GM23338 (cell line): ENCODE results near the gene ANAPC2. TPM values are rescaled to one million over a fixed set of nuclear protein-coding genes. Genes with fewer than 3 reads are reported as not detected.

Source experiments
- ATAC-seq: fragments of 200-7000 bp; cut with Tn5 transposase; 3 replicates; pipeline ENCODE4 v1.9.1; 2020
- DNase-seq: peaks from one replicate; pipeline ENCODE4 v3.0.0-alpha.2; 2015; ENCODE audit warnings: low spot score
- H2AFZ ChIP-seq: fragments of 200-600 bp; sonication (generic); 2 replicates; pipeline ENCODE4 v1.8.0; 2016; ENCODE audit warnings: antibody characterized with exemption, mild to moderate bottlenecking, moderate library complexity
- H3F3A ChIP-seq: fragments of 200-600 bp; sonication (generic); replicated peaks from 2 replicates; pipeline ENCODE4 v1.8.0; 2017; ENCODE audit warnings: antibody characterized with exemption, mixed run types, low read depth
- H3K27ac ChIP-seq: fragments of 200-600 bp; sonication (generic); 2 replicates; pipeline ENCODE4 v1.6.1; 2016; ENCODE audit warnings: low read depth
- H3K27me3 ChIP-seq: fragments of 200-600 bp; sonication (generic); 2 replicates; pipeline ENCODE4 v1.8.0; 2016; ENCODE audit warnings: mild to moderate bottlenecking, mixed run types, moderate library complexity; ENCODE audit not compliant: insufficient read depth
- H3K36me3 ChIP-seq: fragments of 200-600 bp; sonication (generic); 2 replicates; pipeline ENCODE4 v1.8.0; 2016; ENCODE audit warnings: mild to moderate bottlenecking; ENCODE audit not compliant: insufficient read depth
- H3K4me1 ChIP-seq: fragments of 200-600 bp; sonication (generic); 2 replicates; pipeline ENCODE4 v1.8.0; 2016; ENCODE audit warnings: mild to moderate bottlenecking, moderate library complexity; ENCODE audit not compliant: insufficient read depth
- H3K4me2 ChIP-seq: fragments of 200-600 bp; sonication (generic); 2 replicates; pipeline ENCODE4 v1.7.1; 2017; ENCODE audit warnings: mixed run types
- H3K4me3 ChIP-seq: fragments of 200-600 bp; sonication (generic); 2 replicates; pipeline ENCODE4 v1.6.1; 2016; ENCODE audit warnings: mixed run types
- H3K79me2 ChIP-seq: fragments of 200-600 bp; sonication (generic); replicated peaks from 2 replicates; pipeline ENCODE4 v1.8.0; 2017; ENCODE audit warnings: mild to moderate bottlenecking; ENCODE audit not compliant: insufficient read depth
- H3K9me2 ChIP-seq: fragments of 200-600 bp; sonication (generic); 2 replicates; pipeline ENCODE4 v1.8.0; 2017; ENCODE audit not compliant: insufficient read depth
- H4K20me1 ChIP-seq: fragments of 200-600 bp; sonication (generic); replicated peaks from 2 replicates; pipeline ENCODE4 v1.8.0; 2017; ENCODE audit warnings: mild to moderate bottlenecking; ENCODE audit not compliant: insufficient read depth
- H3K27ac Mint-ChIP-seq: 2 replicates; pipeline ENCODE4 v1.8.0; 2020; ENCODE audit warnings: inconsistent platforms, mild to moderate bottlenecking, moderate library complexity, mixed read lengths
- H3K27me3 Mint-ChIP-seq: 3 replicates; pipeline ENCODE4 v1.8.0; 2022; ENCODE audit warnings: low read depth, mild to moderate bottlenecking, moderate library complexity, mixed read lengths, inconsistent platforms; ENCODE audit not compliant: insufficient read depth, poor library complexity
- H3K36me3 Mint-ChIP-seq: 3 replicates; pipeline ENCODE4 v1.8.0; 2021; ENCODE audit warnings: low read depth, mild to moderate bottlenecking, inconsistent platforms, moderate library complexity, mixed read lengths
- H3K4me1 Mint-ChIP-seq: 3 replicates; pipeline ENCODE4 v1.8.0; 2020; ENCODE audit warnings: mild to moderate bottlenecking, inconsistent platforms, mixed read lengths
- H3K4me3 Mint-ChIP-seq: 3 replicates; pipeline ENCODE4 v1.8.0; 2021; ENCODE audit warnings: moderate library complexity, mild to moderate bottlenecking, inconsistent platforms, mixed read lengths
- H3K9me3 Mint-ChIP-seq: 3 replicates; pipeline ENCODE4 v1.8.0; 2020; ENCODE audit warnings: moderate library complexity, mild to moderate bottlenecking, inconsistent platforms, mixed read lengths
- CREB1 ChIP-seq: fragments of 250-450 bp; sonication (Bioruptor Pico); IDR thresholded peaks from 2 replicates; pipeline ENCODE4 v1.5.0; 2020; ENCODE audit warnings: low read depth, mild to moderate bottlenecking, moderate library complexity
- EZH2phosphoT487 ChIP-seq: fragments of 200-600 bp; sonication (generic); IDR thresholded peaks from one replicate; pipeline ENCODE4 v1.8.1; 2018; ENCODE audit warnings: antibody characterized with exemption; ENCODE audit not compliant: unreplicated experiment
- NANOG ChIP-seq: IDR thresholded peaks from 2 replicates; pipeline ENCODE4 v1.6.1; 2016; ENCODE audit warnings: antibody characterized with exemption, borderline replicate concordance
- STAT1 ChIP-seq: IDR thresholded peaks from one replicate; pipeline ENCODE4 v1.6.1; 2016; ENCODE audit warnings: antibody characterized with exemption; ENCODE audit not compliant: unreplicated experiment
- ZNF331 ChIP-seq: fragments of 250-450 bp; sonication (Bioruptor Pico); IDR thresholded peaks from 2 replicates; pipeline ENCODE4 v1.5.0; 2020; ENCODE audit warnings: low read depth, mild to moderate bottlenecking, moderate library complexity
- polyA plus RNA-seq: library from polyadenylated mRNA; unstranded; fragments of >200 nt; fragmentation: Nextera tagmentation; extraction: Ambion mirVana; gene quantifications from 2 replicates; pipeline ENCODE4 v1.2.1, GENCODE V29; 2016
- total RNA-seq: library from RNA; depleted of rRNA; stranded (reverse); fragments of >200 nt; shearing (Covaris generic); gene quantifications from 2 replicates; pipeline ENCODE4 v1.2.3, GENCODE V29; 2014
- TF ChIP-seq, protein P1 (sequence below), 2 experiments: fragments of 200-600 bp in 1 of 2; sonication (generic) in 1 of 2; conservative IDR thresholded peaks; 2 replicates each; pipeline versions ENCODE4 v1.5.1 to v1.6.1; 2016 to 2017; ENCODE audit warnings: antibody characterized with exemption in 2 of 2, low read depth in 2 of 2, mild to moderate bottlenecking in 2 of 2, moderate library complexity in 1 of 2
- TF ChIP-seq, protein P2 (sequence below): fragments of 250-450 bp; sonication (Bioruptor Pico); IDR thresholded peaks from 2 replicates; pipeline ENCODE4 v1.5.0; 2020; ENCODE audit warnings: mild to moderate bottlenecking, moderate library complexity
- TF ChIP-seq, protein P3 (sequence below): IDR thresholded peaks from 2 replicates; pipeline ENCODE4 v1.6.1; 2016; ENCODE audit warnings: antibody characterized with exemption

Gene ANAPC2
- total and polyA plus RNA-seq, 2 experiments from 2014 or later, result 16.4 to 42.9 TPM

DNA sequence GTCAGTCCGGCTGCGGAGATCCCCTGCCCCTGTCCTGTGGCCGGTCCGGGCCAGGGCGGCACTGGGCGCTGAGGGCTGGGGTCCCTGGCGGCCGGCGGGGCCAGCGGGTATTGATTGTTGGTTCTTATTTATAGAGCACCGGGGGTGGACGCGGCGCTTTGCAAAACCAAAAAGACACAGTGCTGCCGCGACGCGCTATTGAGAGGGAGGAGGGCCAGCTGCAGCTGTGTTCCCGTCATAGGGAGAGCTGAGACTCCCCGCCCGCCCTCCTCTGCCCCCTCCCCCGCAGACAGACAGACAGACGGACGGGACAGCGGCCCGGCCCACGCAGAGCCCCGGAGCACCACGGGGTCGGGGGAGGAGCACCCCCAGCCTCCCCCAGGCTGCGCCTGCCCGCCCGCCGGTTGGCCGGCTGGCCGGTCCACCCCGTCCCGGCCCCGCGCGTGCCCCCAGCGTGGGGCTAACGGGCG lies 21.0 kb downstream of the ANAPC2 start:
- no peaks in the 10 kb centered on the region for H4K20me1 ChIP-seq
- Mint-ChIP-seq H3K27ac (no peak overlapping the region), H3K4me3 (no peak overlapping the region), H3K9me3 (no peaks in the 10 kb centered on the region), H3K36me3 (no peaks in the 10 kb centered on the region), H3K4me1 (peaks cover 5% of the 10 kb centered on the region; the same call in 2 of the 3 replicates), H3K27me3 (peaks cover 74% of the 10 kb centered on the region)
- no peaks in the 10 kb centered on the region for H3K79me2 ChIP-seq
- DNase-seq (peak; percentile 19), ATAC-seq (no peak)
- peak overlapping the region; percentile 55; the same call in 1 of the 2 replicates for H3K4me3 ChIP-seq
- H3K36me3 ChIP-seq, result no peaks in the 10 kb centered on the region
- H3K4me1 ChIP-seq, result no peaks in the 10 kb centered on the region; the same call in 1 of the 2 replicates
- no peaks in the 10 kb centered on the region for H3K9me2 ChIP-seq
- peaks cover 82% of the 10 kb centered on the region for H3K27me3 ChIP-seq
- H3F3A ChIP-seq, result no peaks in the 10 kb centered on the region
- peak overlapping the region; percentile 82; the same call in 1 of the 2 replicates for H3K4me2 ChIP-seq
- TF ChIP-seq CREB1 (CRISPR knock-in tag) (no peak), ZNF331 (no peak), EZH2phosphoT487 (no peak), STAT1 (no peak), NANOG (no peak)
- TF ChIP-seq, protein P1, sequence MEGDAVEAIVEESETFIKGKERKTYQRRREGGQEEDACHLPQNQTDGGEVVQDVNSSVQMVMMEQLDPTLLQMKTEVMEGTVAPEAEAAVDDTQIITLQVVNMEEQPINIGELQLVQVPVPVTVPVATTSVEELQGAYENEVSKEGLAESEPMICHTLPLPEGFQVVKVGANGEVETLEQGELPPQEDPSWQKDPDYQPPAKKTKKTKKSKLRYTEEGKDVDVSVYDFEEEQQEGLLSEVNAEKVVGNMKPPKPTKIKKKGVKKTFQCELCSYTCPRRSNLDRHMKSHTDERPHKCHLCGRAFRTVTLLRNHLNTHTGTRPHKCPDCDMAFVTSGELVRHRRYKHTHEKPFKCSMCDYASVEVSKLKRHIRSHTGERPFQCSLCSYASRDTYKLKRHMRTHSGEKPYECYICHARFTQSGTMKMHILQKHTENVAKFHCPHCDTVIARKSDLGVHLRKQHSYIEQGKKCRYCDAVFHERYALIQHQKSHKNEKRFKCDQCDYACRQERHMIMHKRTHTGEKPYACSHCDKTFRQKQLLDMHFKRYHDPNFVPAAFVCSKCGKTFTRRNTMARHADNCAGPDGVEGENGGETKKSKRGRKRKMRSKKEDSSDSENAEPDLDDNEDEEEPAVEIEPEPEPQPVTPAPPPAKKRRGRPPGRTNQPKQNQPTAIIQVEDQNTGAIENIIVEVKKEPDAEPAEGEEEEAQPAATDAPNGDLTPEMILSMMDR (conservative IDR thresholded peaks at IDR 0.05; ENCODE audit: low read depth in 2 of 2), result no peak
- TF ChIP-seq, protein P2, sequence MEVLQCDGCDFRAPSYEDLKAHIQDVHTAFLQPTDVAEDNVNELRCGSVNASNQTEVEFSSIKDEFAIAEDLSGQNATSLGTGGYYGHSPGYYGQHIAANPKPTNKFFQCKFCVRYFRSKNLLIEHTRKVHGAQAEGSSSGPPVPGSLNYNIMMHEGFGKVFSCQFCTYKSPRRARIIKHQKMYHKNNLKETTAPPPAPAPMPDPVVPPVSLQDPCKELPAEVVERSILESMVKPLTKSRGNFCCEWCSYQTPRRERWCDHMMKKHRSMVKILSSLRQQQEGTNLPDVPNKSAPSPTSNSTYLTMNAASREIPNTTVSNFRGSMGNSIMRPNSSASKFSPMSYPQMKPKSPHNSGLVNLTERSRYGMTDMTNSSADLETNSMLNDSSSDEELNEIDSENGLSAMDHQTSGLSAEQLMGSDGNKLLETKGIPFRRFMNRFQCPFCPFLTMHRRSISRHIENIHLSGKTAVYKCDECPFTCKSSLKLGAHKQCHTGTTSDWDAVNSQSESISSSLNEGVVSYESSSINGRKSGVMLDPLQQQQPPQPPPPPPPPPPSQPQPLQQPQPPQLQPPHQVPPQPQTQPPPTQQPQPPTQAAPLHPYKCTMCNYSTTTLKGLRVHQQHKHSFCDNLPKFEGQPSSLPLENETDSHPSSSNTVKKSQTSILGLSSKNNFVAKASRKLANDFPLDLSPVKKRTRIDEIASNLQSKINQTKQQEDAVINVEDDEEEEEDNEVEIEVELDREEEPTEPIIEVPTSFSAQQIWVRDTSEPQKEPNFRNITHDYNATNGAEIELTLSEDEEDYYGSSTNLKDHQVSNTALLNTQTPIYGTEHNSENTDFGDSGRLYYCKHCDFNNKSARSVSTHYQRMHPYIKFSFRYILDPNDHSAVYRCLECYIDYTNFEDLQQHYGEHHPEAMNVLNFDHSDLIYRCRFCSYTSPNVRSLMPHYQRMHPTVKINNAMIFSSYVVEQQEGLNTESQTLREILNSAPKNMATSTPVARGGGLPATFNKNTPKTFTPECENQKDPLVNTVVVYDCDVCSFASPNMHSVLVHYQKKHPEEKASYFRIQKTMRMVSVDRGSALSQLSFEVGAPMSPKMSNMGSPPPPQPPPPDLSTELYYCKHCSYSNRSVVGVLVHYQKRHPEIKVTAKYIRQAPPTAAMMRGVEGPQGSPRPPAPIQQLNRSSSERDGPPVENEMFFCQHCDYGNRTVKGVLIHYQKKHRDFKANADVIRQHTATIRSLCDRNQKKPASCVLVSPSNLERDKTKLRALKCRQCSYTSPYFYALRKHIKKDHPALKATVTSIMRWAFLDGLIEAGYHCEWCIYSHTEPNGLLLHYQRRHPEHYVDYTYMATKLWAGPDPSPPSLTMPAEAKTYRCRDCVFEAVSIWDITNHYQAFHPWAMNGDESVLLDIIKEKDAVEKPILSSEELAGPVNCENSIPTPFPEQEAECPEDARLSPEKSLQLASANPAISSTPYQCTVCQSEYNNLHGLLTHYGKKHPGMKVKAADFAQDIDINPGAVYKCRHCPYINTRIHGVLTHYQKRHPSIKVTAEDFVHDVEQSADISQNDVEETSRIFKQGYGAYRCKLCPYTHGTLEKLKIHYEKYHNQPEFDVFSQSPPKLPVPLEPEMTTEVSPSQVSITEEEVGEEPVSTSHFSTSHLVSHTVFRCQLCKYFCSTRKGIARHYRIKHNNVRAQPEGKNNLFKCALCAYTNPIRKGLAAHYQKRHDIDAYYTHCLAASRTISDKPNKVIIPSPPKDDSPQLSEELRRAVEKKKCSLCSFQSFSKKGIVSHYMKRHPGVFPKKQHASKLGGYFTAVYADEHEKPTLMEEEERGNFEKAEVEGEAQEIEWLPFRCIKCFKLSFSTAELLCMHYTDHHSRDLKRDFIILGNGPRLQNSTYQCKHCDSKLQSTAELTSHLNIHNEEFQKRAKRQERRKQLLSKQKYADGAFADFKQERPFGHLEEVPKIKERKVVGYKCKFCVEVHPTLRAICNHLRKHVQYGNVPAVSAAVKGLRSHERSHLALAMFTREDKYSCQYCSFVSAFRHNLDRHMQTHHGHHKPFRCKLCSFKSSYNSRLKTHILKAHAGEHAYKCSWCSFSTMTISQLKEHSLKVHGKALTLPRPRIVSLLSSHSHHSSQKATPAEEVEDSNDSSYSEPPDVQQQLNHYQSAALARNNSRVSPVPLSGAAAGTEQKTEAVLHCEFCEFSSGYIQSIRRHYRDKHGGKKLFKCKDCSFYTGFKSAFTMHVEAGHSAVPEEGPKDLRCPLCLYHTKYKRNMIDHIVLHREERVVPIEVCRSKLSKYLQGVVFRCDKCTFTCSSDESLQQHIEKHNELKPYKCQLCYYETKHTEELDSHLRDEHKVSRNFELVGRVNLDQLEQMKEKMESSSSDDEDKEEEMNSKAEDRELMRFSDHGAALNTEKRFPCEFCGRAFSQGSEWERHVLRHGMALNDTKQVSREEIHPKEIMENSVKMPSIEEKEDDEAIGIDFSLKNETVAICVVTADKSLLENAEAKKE, result no peak
- TF ChIP-seq, protein P3, sequence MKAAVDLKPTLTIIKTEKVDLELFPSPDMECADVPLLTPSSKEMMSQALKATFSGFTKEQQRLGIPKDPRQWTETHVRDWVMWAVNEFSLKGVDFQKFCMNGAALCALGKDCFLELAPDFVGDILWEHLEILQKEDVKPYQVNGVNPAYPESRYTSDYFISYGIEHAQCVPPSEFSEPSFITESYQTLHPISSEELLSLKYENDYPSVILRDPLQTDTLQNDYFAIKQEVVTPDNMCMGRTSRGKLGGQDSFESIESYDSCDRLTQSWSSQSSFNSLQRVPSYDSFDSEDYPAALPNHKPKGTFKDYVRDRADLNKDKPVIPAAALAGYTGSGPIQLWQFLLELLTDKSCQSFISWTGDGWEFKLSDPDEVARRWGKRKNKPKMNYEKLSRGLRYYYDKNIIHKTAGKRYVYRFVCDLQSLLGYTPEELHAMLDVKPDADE, result no peak
- no peak overlapping the region for H2AFZ ChIP-seq
- no peak overlapping the region for H3K27ac ChIP-seq
